ENCODE data around the gene TXNRD2. TPM values are rescaled to one million over a fixed set of nuclear protein-coding genes. Genes with fewer than 3 reads are reported as not detected.

TXNRD2 gene
- total RNA-seq, 1 experiment from 2014 or later: 22.9 TPM

GRCh38 chr22:19825904-19826618 is 115.6 kb downstream of the TXNRD2 start:
- Histone ChIP-seq H3K9ac (ENCODE audit: extremely low read depth, insufficient read length, low read length) (no peak overlapping the region), H3K56ac (ENCODE audit: insufficient read length, low read depth, low read length) (no peak overlapping the region), H3K4ac (ENCODE audit: low read depth, low read length) (no peak overlapping the region), H3K4me1 (ENCODE audit: insufficient read depth, low read length) (no peaks in the 10 kb centered on the region), H4K8ac (replicated peaks; ENCODE audit: insufficient read length, low read depth, low read length) (no peak overlapping the region), H3K79me1 (ENCODE audit: insufficient read depth, low read depth, low read length, poor library complexity, severe bottlenecking) (no peaks in the 10 kb centered on the region), H3K18ac (ENCODE audit: insufficient read length, low read depth, low read length) (no peak overlapping the region), H2BK12ac (ENCODE audit: insufficient read length, low read depth, low read length) (no peak overlapping the region), H3K4me2 (ENCODE audit: insufficient read depth, insufficient read length, low read length) (no peak overlapping the region), H4K20me1 (ENCODE audit: control insufficient read depth, insufficient read depth, insufficient read length) (no peaks in the 10 kb centered on the region), H2BK20ac (ENCODE audit: low read depth, low read length, poor library complexity, severe bottlenecking) (no peak overlapping the region), H3K23me2 (ENCODE audit: insufficient read length, low read depth, low read length, poor library complexity, severe bottlenecking) (no peaks in the 10 kb centered on the region), H3K9me3 (ENCODE audit: control insufficient read depth, low read depth, low read length) (no peaks in the 10 kb centered on the region), H3T11ph (ENCODE audit: low read length) (no peak overlapping the region), H4K91ac (ENCODE audit: insufficient read length, low read depth, low read length) (no peak overlapping the region), H2AK5ac (ENCODE audit: insufficient read length, low read length) (no peak overlapping the region), H3K14ac (ENCODE audit: insufficient read depth, low read length) (no peak overlapping the region), H2AFZ (ENCODE audit: low read length) (no peak overlapping the region), H3K27ac (ENCODE audit: insufficient read length, low read depth, low read length) (no peak overlapping the region), H2BK5ac (ENCODE audit: insufficient read length, low read length) (no peak overlapping the region), H3K23ac (ENCODE audit: insufficient read length, low read depth, low read length) (no peak overlapping the region), H4K5ac (ENCODE audit: insufficient read length, low read depth, low read length) (no peak overlapping the region), H3K27me3 (ENCODE audit: insufficient read depth, low read length) (no peaks in the 10 kb centered on the region), H2BK15ac (ENCODE audit: low read depth, low read length) (no peak overlapping the region), H2BK120ac (ENCODE audit: low read depth, low read length, poor library complexity, severe bottlenecking) (no peak overlapping the region), H3K79me2 (ENCODE audit: insufficient read depth, low read length) (no peaks in the 10 kb centered on the region)
- no CpG with 5 or more reads among the region's 7 CpGs for WGBS (ENCODE audit: extremely low coverage, insufficient read length, low lambda C conversion rate)
- Mint-ChIP-seq H3K36me3 (ENCODE audit: insufficient read depth in 1 of 3, low read depth in 3 of 3) (peaks cover 0 to 6% (median 5%) of the 10 kb centered on the region in 3 experiments; a peak in 4 of 7 replicates), H3K9me3 (peaks cover 0 to 3% of the 10 kb centered on the region in 2 experiments; a peak in 3 of 5 replicates), H3K4me3 (no peak overlapping the region), H3K4me1 (peaks cover 0 to 6% of the 10 kb centered on the region in 2 experiments; a peak in 2 of 4 replicates), H3K27ac (no peak overlapping the region; a peak in 1 of 7 replicates), H3K27me3 (ENCODE audit: low read depth) (no peaks in the 10 kb centered on the region; the same call in 1 of the 2 replicates)
- no peak for TF ChIP-seq CTCF (conservative IDR thresholded peaks at IDR 0.05)
- DNase-seq: no peak

Small RNA genes lying within 50 kb of the gene (microRNA-seq; reads per million reads assigned to microRNA genes)
- gene MIR4761 (ENCODE audit: borderline microRNAs expressed): not detected

Other genes with a start within 250 kb of the TXNRD2 start
- 17.7 and 17.8 TPM in 2 replicates for gene SEPTIN5, start 227.3 kb downstream of the TXNRD2 start, total RNA-seq (2021)
- 2.4 and 3.4 TPM in 2 replicates for gene GP1BB, start 218.3 kb downstream of the TXNRD2 start, total RNA-seq (2021)
- gene TBX1, start 181.0 kb downstream of the TXNRD2 start, total RNA-seq (2021): 2.2 and 2.5 TPM in 2 replicates
- 22.4 and 22.9 TPM in 2 replicates for gene GNB1L, start 86.9 kb downstream of the TXNRD2 start, total RNA-seq (2021)
- gene RTL10, start 86.9 kb downstream of the TXNRD2 start, total RNA-seq (2021): 24.0 and 24.4 TPM in 2 replicates
- 42.2 and 43.3 TPM in 2 replicates for gene COMT, start within 50 bp of the TXNRD2 start, total RNA-seq (2021)
- gene ARVCF, start 75.0 kb upstream of the TXNRD2 start, total RNA-seq (2021): 40.7 and 41.1 TPM in 2 replicates
- gene TANGO2, start 79.3 kb upstream of the TXNRD2 start, total RNA-seq (2021): 14.6 and 22.9 TPM in 2 replicates
- 71.2 and 74.5 TPM in 2 replicates for gene DGCR8, start 138.4 kb upstream of the TXNRD2 start, total RNA-seq (2021)
- 522 and 531 TPM in 2 replicates for gene RANBP1, start 174.3 kb upstream of the TXNRD2 start, total RNA-seq (2021)
- 58.2 and 65.0 TPM in 2 replicates for gene TRMT2A, start 175.4 kb upstream of the TXNRD2 start, total RNA-seq (2021)
- gene ZDHHC8, start 190.0 kb upstream of the TXNRD2 start, total RNA-seq (2021): 47.3 and 51.7 TPM in 2 replicates
- gene CCDC188, start 209.2 kb upstream of the TXNRD2 start, total RNA-seq (2021): not detected in 2 replicates